ENCODE results near the gene MT1F.

Gene MT1F

GRCh38 chr16:56700631-56701030, 42.9 kb downstream of the MT1F start:
- no peak overlapping the region for H3K4me3 ChIP-seq (replicated peaks; ENCODE audit: low read depth, low read length)

DNA sequence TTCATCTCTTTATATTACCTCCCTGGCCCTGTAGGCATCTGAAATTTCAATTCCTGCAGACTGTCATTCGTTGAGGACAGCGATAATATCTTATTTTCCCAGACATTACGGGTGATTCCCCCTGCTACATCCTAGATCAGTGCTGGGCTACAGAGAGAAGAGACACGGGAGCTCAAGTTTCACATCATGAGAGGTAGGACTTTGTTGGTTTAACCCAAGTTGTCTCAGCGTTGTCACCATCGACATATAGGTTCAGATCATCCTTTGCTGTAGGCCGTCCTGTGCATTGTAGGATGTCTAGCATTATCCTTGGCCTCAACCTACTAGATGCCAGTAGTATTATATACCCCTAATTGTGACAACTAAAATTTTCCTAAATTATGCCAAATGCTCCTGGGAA, 43.8 kb downstream of the MT1F start:
- DNase-seq (ENCODE audit: extremely low read depth, low read depth), result no peak
- no peak for TF ChIP-seq CTCF (IDR thresholded peaks at IDR 0.05; ENCODE audit: low read depth, low read length, missing control alignments)
- no peak overlapping the region for H3K4me3 ChIP-seq (replicated peaks; ENCODE audit: low read depth, low read length)

More at GRCh38 chr16:56700631-56701030, 42.9 kb downstream of the MT1F start:
- no peak for TF ChIP-seq CTCF (IDR thresholded peaks at IDR 0.05; ENCODE audit: low read depth, low read length, missing control alignments)
- DNase-seq (ENCODE audit: extremely low read depth, low read depth), result no peak

DNA sequence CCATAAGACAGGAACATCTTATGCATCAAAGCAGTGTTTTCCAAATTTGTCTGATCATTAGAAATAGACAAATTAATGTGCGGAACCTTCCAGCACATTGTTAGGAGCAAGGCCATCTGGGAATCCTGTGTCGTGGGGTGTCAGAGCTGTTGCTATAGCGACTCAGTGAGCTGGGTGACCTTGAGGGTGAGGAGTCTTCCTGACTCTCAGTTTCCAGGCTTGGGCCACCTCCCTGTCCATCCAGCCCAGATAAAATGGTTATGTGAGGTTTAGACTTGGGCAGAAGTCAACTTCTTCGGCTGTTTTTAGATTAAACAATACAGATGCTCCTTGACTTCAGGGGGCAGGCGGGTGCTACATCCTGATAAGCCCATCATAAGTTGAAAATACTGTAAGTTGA, 45.1 kb downstream of the MT1F start:
- DNase-seq (ENCODE audit: extremely low read depth, low read depth), result no peak
- no peak overlapping the region for H3K4me3 ChIP-seq (replicated peaks; ENCODE audit: low read depth, low read length)
- TF ChIP-seq CTCF (IDR thresholded peaks at IDR 0.05; ENCODE audit: low read depth, low read length, missing control alignments), result no peak
